LNCaP clone FGC (cell line): Measurements from ENCODE around the gene UCKL1.

Source experiments
- DNase-seq: peaks from one replicate; pipeline ENCODE4 v3.0.0-alpha.2; 2011; ENCODE audit warnings: low read depth
- H3K4me3 ChIP-seq: 2 replicates; pipeline ENCODE4 v1.5.1; 2011; ENCODE audit warnings: mild to moderate bottlenecking, low read depth, low read length, control low read depth
- TF ChIP-seq, protein P1 (sequence below): IDR thresholded peaks from 2 replicates; pipeline ENCODE4 v1.5.1; 2012; ENCODE audit warnings: mild to moderate bottlenecking; ENCODE audit not compliant: control insufficient read depth, insufficient read depth; ENCODE audit errors: extremely low read depth

The UCKL1 gene

DNA sequence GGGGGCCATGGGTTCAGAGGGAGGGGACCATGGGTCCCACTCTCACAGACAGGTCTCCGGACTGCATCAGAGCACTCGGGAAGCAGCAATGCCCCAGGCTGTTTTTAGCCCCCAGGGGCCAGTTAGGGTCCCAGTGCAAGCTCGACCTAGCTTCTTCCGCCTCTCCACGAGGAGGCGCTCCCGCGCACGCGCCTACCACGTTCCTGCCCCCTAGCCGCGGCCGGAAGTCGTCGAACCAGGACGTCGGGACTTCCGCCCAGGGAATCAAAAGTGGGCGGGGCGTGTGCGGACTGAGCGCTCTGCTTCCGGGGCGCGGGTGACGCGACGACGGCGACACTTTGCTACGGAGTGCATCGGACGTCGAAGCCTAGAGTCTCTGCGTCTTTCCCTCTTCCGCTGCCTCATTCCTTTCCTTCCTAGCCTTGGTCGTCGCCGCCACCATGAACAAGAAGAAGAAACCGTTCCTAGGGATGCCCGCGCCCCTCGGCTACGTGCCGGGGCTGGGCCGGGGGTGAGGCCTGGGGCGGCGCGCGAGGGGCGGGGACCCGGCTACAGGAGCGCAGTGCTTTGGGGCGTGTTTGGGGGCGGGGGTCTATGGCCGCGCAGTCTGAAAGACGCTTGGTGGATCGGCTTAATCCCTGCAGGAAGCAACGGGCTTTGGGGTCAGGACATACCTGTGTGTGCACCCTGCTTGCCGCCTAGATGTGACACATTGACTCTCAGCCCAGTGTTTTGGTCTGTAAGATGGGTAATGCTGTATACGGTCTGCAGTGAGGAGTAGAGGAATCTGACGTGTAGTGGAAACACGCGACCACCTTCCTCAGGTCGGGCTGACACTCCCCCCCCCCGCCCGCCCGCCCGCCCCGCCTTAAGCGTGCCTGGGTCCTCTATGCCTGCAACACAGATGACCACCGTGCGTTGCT is 24.9 kb upstream of the UCKL1 start, which contains the start of gene PRPF6:
Gene PRPF6 (plus strand): TSS at position 327 of the 923 bp plus-strand sequence. CDS start 114 bp downstream, at position 441.
- TF ChIP-seq, protein P1, sequence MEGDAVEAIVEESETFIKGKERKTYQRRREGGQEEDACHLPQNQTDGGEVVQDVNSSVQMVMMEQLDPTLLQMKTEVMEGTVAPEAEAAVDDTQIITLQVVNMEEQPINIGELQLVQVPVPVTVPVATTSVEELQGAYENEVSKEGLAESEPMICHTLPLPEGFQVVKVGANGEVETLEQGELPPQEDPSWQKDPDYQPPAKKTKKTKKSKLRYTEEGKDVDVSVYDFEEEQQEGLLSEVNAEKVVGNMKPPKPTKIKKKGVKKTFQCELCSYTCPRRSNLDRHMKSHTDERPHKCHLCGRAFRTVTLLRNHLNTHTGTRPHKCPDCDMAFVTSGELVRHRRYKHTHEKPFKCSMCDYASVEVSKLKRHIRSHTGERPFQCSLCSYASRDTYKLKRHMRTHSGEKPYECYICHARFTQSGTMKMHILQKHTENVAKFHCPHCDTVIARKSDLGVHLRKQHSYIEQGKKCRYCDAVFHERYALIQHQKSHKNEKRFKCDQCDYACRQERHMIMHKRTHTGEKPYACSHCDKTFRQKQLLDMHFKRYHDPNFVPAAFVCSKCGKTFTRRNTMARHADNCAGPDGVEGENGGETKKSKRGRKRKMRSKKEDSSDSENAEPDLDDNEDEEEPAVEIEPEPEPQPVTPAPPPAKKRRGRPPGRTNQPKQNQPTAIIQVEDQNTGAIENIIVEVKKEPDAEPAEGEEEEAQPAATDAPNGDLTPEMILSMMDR, result peak; percentile 93
- peak; percentile 86 for DNase-seq
- peak within 1 kb of the TSS; percentile 90 for H3K4me3 ChIP-seq

DNA sequence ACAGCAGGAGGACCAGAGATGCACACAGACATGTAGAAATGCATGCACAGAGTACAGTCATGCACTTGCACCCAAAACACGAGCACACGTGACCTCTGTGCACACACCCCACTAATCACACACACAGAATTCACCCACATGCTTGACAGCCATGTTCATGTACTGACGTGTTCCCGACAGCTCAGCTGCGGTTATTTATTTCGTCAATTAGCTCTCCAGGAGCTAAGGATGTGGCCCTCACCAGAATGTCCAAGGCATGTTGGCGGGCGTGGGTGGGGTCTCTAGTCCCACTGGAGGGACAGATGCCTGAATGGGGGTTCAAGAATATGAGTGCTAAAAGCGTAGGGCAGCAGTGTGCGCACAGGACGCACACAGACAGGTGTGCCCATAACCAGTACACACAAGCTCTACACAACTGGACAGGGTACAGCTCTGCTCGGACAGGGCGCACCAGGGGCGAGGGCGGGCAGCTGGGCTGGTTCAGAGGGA is 24.1 kb upstream of the UCKL1 start:
- TF ChIP-seq, protein P1, result no peak
- DNase-seq, result no peak
- peak overlapping the region; percentile 90 for H3K4me3 ChIP-seq

DNA sequence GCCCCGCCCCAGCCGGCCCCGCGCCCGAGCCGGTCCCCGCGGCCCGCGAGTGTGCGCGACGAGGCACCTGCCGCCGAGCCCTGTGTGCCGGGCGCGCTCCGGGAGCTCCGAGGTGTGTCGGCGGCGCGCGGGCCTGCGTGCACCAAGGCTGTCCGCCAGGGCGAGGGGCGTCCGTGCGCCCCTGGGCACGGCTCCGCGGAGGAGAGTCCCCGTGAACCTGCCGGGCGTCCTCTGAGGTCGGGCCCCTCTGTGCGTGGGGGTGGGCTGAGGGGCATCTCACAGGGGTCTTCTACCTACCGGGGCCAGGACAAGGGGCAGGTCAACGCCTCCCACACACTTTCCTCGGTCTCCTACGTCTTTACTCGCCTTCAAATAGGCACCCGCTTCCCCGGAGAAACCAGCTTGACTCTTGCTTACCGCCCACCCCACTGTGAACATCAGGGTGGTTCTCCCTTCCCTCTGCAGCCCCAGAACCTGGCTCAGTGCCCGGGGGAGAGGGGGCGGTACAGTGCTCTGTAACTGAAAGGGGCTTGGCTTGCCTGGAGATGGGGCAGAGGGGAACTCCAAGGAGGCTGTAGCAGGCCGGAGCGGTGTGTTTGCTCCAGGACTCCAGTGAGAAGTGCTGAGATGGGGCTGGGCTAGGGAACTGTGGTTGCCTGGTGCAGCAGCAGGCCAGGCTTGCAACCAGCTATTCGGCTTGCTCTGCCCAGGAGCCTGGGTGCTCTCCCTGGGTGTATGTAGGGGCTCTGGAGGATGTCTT is 23.5 kb upstream of the UCKL1 start, which contains the start of gene SAMD10:
Gene SAMD10 (minus strand): TSS at position 86 of the 760 bp plus-strand sequence. CDS start 175 bp downstream, outside the sequence.
- peak within 1 kb of the TSS; percentile 90 for H3K4me3 ChIP-seq
- TF ChIP-seq, protein P1, result no peak
- DNase-seq, result no peak

DNA sequence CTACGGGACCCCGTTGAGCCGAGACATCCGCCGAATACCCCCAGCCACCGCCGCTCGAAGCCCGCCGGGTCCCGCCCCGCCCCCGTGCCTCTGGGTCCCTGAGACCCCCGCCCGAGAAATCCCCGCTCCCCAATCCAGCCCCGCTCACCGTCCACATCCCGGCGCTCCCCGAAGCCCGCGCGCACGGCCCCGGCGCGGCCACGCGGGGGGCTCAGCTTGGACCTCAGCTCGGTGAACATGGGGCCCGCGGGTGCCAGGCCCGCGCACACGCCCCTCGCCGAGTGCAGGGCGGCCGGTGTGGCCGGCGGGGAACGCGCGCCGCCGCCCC is 23.0 kb upstream of the UCKL1 start:
- peak overlapping the region; percentile 70 for H3K4me3 ChIP-seq
- DNase-seq, result no peak
- TF ChIP-seq, protein P1, result no peak

DNA sequence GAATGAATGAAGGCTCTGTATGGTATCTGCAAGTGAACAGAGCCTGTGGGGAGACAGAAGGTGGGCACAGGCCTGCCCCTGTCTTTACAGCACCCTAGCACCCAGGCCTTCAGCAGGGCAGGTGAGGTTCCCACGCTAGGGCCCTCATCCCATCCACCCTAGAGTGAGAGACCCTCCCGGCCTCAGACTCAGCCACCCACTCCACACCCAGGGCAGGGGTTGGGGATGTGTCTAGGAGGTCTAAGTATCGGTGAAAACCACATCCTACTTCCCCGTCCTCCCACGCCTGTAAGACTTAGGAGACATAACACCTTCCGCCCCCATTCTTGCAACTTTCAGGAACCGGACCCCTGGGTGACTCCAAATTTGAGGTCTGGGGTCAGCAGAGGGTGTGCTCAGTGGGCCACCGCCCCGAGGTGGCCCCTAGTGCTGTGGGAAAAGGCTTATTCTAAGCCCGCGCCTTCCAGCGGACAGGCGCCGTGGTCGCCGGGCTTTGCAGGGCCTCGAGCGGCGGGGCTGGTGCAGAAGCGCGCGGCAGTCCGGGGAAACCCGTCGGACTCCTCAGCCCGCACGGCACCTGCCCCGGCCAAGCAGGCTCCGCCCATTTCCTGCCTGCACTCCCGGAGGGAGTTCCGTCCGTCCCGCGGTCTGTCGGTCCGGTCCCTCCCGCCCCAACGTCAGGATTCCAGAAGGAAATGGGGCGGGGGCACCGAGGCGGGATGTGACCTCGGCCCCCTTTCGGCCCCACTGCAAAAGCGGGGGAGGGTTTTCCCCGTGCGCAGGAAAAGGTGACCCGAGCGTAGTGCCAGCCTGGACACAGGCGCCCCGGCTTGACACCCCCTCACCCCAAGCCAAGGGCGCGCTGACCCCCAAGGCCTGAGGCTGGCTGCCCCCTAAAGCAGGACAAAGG is 22.4 kb upstream of the UCKL1 start:
- H3K4me3 ChIP-seq, result peak overlapping the region; percentile 70
- TF ChIP-seq, protein P1, result no peak; the same call in 1 of the 2 replicates
- DNase-seq, result no peak

DNA sequence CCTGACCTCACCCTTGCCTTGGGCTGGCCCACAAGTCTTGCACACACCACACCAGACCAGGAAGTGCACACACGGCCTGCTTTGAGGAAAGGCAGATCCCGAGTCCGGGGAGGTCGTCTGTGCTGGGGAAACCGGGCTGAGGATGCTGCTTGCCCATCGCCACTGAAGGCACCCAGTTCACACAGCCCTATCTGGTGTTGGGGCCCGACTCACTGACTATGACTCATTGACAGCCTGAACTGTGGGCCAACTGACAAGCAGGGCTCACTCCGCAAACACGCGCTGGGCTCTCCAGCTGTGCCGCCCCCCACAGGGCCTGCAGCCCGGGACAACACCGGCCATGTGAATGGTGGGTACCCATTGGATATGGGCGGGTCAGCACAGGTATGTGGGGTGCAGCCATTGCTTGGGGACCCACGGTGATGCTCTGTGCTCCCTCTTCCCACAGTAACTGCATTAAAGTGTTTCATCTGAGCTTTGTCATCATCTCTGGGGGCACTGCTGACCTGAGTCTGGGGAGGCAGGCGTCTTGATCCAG is 21.6 kb upstream of the UCKL1 start:
- no peak for DNase-seq
- TF ChIP-seq, protein P1, result no peak
- H3K4me3 ChIP-seq, result peak overlapping the region; percentile 70
